GM15510 (cell line): ENCODE results near the gene TIMELESS.
A peak's percentile ranks its signal among the peaks of the same experiment; 100 is the strongest.

Experiments used
- POLR2A ChIP-seq: IDR thresholded peaks from 3 replicates; pipeline ENCODE4 v1.6.1; 2011; ENCODE audit warnings: borderline replicate concordance; ENCODE audit not compliant: insufficient read length; ENCODE audit errors: extremely low read depth

Gene TIMELESS

DNA sequence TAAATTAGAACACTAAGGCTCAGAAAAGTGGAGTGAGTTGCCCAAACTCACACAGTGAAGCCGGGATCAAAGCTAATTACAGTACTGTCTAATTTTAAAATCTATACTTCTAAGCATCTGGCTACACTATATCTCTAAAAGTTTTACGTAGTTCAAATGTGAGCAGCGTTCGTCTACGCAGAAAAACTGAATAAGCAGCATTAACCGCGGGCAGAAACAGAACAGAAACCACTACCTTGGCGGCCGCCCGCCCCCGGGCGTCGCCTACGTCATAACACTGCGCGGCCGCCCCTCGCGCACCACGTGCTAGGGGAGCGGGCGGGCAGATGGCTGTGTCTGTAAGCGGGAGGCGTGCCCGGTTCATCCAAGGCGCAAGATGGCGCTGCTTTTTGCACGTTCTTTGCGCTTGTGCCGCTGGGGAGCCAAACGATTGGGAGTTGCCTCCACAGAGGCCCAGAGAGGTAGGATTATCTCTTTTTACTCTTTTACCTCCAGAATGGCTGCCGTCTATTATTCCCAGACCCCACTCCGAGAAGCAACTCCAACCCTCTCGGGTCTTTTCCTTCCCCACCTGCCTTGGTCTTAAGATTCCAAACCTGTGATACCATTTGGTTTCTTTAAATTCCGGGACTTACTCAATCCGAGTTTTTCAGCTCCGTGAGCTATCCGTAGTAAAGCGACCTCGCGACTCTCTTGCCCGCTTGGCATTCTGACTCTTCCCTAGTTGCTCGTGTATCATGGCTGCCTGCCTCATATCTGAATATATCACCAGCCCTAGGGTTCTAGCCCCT lies 19.2 kb upstream of the TIMELESS start, which contains the start of gene SPRYD4:
SPRYD4 (plus strand) TSS at position 363 of the 791 bp plus-strand sequence; CDS start at position 377, 14 bp downstream.
- peak; percentile 92 for TF ChIP-seq POLR2A

- no peak for TF ChIP-seq POLR2A
These were observed 13.3 kb upstream of the TIMELESS start for GRCh38 chr12:56462565-56462964.

DNA sequence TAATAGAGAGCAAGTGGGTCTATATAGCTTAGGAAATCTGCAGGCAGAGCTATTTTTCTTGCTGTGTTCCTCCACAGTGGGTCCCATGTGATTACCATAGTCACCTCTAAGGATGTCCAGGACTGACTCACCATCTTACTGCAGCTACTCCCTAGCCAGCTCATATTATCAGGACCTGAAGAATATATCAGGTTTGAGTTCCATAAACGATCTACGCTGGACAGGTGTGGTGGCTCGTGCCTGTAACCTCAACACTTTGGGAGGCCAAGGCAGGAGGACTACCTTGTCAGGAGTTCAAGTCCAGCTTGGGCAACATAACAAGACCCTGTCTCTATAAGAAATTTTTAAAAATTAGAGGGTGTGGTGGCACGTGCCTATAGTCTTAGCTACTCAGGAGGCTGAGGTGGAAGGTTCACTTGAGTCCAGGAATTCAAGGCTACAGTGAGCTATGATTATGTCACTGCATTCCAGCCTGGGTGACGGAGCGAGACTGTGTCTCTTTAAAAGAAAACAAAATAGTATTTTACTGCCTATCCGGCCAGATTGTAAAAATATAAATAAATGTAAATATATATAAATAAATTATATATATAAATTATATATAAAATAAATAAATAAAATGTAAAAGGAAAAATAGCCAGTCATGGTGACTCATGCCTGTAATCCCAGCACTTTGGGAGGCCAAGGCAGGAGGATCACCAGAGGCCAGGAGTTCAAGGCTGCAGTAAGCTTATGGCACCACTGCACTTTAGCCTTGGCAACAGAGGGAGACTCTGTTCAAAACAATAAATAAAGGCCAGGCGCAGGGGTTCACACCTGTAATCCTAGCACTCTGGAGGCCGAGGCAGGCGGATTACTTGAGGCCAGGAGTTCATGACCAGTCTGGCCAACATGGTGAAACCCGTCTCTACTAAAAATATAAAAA lies 12.3 kb upstream of the TIMELESS start:
- TF ChIP-seq POLR2A, result no peak

- TF ChIP-seq POLR2A, result no peak
These were observed 8.6 kb upstream of the TIMELESS start for GRCh38 chr12:56457817-56458216.

GRCh38 chr12:56454557-56454956 lies 5.3 kb upstream of the TIMELESS start, which contains the start of gene MIP:
MIP (minus strand) TSS chr12:56454657; CDS start chr12:56454613, 44 bp downstream.
- TF ChIP-seq POLR2A, result no peak

DNA sequence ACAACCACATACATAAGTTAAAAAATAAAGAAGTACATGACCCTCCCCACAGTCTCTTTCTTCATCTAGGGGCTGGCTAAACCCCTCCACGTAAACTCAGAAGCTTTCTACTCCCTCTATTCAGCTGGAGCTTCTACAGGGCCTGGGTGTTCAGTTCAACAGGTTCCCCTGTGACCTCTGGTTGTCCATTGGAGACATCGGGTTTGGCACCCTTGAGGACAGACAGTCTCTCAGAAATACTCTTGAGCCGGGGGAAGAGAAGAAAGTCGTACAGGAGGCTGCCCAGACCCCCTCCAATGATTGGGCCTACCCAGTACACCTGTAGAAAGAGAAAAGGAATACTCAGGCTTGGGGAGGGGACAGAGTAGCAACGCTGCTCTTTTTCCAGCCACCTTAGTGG lies 1.9 kb upstream of the TIMELESS start:
- TF ChIP-seq POLR2A, result no peak

DNA sequence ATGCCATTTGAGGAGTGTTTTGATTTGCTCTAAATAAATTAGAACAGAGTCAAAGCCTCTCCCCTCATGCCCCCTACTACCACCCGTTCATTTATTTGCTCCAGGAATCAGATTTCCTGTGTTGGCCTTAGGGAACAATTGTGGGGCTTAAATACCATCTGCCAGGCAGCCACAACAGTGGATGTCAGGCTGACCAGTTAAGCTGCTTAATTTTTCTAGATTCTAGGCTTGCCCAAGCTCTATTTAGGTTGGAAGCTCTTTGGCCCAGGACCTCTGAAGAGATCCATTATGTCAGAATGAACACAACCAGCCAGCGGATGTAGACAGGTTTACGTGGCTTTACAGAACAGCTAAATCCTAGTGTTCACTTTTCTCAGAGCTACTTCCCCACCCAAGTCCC lies 1.0 kb upstream of the TIMELESS start:
- TF ChIP-seq POLR2A, result no peak

- no peak for TF ChIP-seq POLR2A
These were observed 377 bp upstream of the TIMELESS start for GRCh38 chr12:56449622-56449984.

- no peak for TF ChIP-seq POLR2A
These were observed 11.6 kb downstream of the TIMELESS start for GRCh38 chr12:56437430-56438176.

GRCh38 chr12:56434828-56435227 lies 14.4 kb downstream of the TIMELESS start:
- TF ChIP-seq POLR2A, result no peak

GRCh38 chr12:56431850-56432249 lies 17.4 kb downstream of the TIMELESS start:
- TF ChIP-seq POLR2A, result no peak

- no peak for TF ChIP-seq POLR2A
These were observed 17.9 kb downstream of the TIMELESS start for GRCh38 chr12:56431288-56431687.

GRCh38 chr12:56425940-56426438 lies 23.2 kb downstream of the TIMELESS start:
- no peak for TF ChIP-seq POLR2A

DNA sequence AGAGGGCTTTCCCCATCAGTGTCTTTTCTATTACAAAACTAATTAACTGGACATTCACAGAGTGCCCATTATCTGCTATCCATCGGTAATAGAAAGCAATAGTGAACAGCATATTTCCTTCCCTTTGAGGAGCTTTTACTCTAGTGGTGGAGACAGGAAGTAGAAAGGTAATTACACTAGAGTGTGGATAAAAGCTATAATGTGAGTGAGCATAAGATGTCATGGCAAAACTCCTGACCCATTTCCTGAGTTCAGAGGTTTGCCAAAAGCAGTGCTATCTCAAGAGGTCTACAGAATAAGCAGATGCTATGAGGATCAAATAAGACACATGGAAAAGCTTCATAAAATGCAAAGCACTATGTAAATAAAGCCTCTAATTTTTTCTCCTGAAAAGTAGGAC lies 24.0 kb downstream of the TIMELESS start:
- no peak for TF ChIP-seq POLR2A
